WTC11 (cell line): ENCODE measurements around the gene EML4.

Experiments
- ATF1 ChIP-seq: sonication (generic); formaldehyde crosslinking; IDR thresholded peaks from 2 replicates; pipeline ENCODE4 v1.8.1; 2023; ENCODE audit warnings: mild to moderate bottlenecking, moderate library complexity, missing genetic modification reagents
- ATF2 ChIP-seq: sonication (generic); formaldehyde crosslinking; IDR thresholded peaks from 2 replicates; pipeline ENCODE4 v1.8.1; 2022; ENCODE audit warnings: low read depth, missing genetic modification reagents, borderline replicate concordance
- CREM ChIP-seq: sonication (generic); formaldehyde crosslinking; IDR thresholded peaks from 2 replicates; pipeline ENCODE4 v1.8.1; 2022; ENCODE audit warnings: mild to moderate bottlenecking, missing genetic modification reagents, moderate library complexity
- CTCF ChIP-seq: fragments of 200-600 bp; IDR thresholded peaks from 2 replicates; pipeline ENCODE4 v1.8.0; 2022; ENCODE audit warnings: antibody characterized with exemption
- FOXJ3 ChIP-seq: sonication (generic); formaldehyde crosslinking; IDR thresholded peaks from 2 replicates; pipeline ENCODE4 v1.9.0; 2021; ENCODE audit warnings: missing genetic modification reagents, mild to moderate bottlenecking, borderline replicate concordance
- GRHL2 ChIP-seq: fragments of 250-450 bp; sonication (Bioruptor Pico); IDR thresholded peaks from 2 replicates; pipeline ENCODE4 v1.8.0; 2022; ENCODE audit warnings: mild to moderate bottlenecking, moderate library complexity; ENCODE audit not compliant: insufficient replicate concordance, severe bottlenecking
- HMGXB4 ChIP-seq: sonication (generic); formaldehyde crosslinking; IDR thresholded peaks from 2 replicates; pipeline ENCODE4 v1.8.1; 2023; ENCODE audit warnings: mild to moderate bottlenecking, moderate library complexity, missing genetic modification reagents
- IRF2 ChIP-seq: sonication (generic); formaldehyde crosslinking; IDR thresholded peaks from 2 replicates; pipeline ENCODE4 v1.8.0; 2022; ENCODE audit warnings: low read depth, missing genetic modification reagents, borderline replicate concordance
- NFYB ChIP-seq: sonication (generic); formaldehyde crosslinking; conservative IDR thresholded peaks from 2 replicates; pipeline ENCODE4 v1.8.0; 2022; ENCODE audit warnings: low read depth, missing genetic modification reagents
- PREB ChIP-seq: sonication (generic); formaldehyde crosslinking; IDR thresholded peaks from 2 replicates; pipeline ENCODE4 v1.8.1; 2022; ENCODE audit warnings: mild to moderate bottlenecking, missing genetic modification reagents, moderate library complexity, borderline replicate concordance
- STAT6 ChIP-seq: sonication (generic); formaldehyde crosslinking; conservative IDR thresholded peaks from 2 replicates; pipeline ENCODE4 v1.8.1; 2023; ENCODE audit warnings: mild to moderate bottlenecking, low read depth, missing genetic modification reagents, moderate library complexity
- ZNF396 ChIP-seq: fragments of 250-450 bp; sonication (Bioruptor Pico); IDR thresholded peaks from 2 replicates; pipeline ENCODE4 v1.8.0; 2021; ENCODE audit warnings: mild to moderate bottlenecking, moderate library complexity, borderline replicate concordance

- TF ChIP-seq CTCF (no peak), ATF1 (no peak), FOXJ3 (CRISPR knock-in tag) (no peak), HMGXB4 (CRISPR knock-in tag) (no peak), ZNF396 (CRISPR knock-in tag) (no peak), STAT6 (no peak), IRF2 (no peak), GRHL2 (CRISPR knock-in tag) (no peak), PREB (CRISPR knock-in tag) (no peak), NFYB (no peak), ATF2 (CRISPR knock-in tag) (no peak), CREM (CRISPR knock-in tag) (no peak)
Measured at GRCh38 chr2:42192652-42193566, 23.8 kb downstream of the EML4 start.
